CD14-positive monocyte (primary cell): ENCODE results near the gene SAT2. TPM values are rescaled to one million over a fixed set of nuclear protein-coding genes. Genes with fewer than 3 reads are reported as not detected.

Experiments
- DNase-seq, 3 donors: peaks; one replicate each; pipeline ENCODE4 v3.0.0-alpha.2; 2011 to 2022
- H2AFZ ChIP-seq: 2 replicates; pipeline ENCODE4 v1.6.0; 2012; ENCODE audit warnings: mild to moderate bottlenecking, low read depth, low read length, inconsistent platforms; ENCODE audit not compliant: insufficient read depth, poor library complexity, severe bottlenecking
- H3K27ac ChIP-seq, 2 donors: 1 replicate in 1 of 2; 2 replicates in 1 of 2; pipeline ENCODE4 v1.5.1; 2012 to 2013; ENCODE audit warnings: low read length in 2 of 2, control low read depth in 1 of 2, inconsistent platforms in 1 of 2, low read depth in 1 of 2, mild to moderate bottlenecking in 1 of 2
- H3K27me3 ChIP-seq, 2 donors: one replicate each; pipeline versions ENCODE4 v1.6.0 to v1.6.1; 2011 to 2013; ENCODE audit warnings: low read length in 2 of 2; ENCODE audit not compliant: control insufficient read depth in 2 of 2, insufficient read depth in 2 of 2
- H3K36me3 ChIP-seq, 2 donors: replicated peaks in 1 of 2; 1 replicate in 1 of 2; 2 replicates in 1 of 2; pipeline versions ENCODE4 v1.5.1 to v1.6.1; 2012 to 2013; ENCODE audit warnings: low read length in 2 of 2, control low read depth in 1 of 2, inconsistent platforms in 1 of 2, mild to moderate bottlenecking in 1 of 2; ENCODE audit not compliant: insufficient read depth in 2 of 2, control insufficient read depth in 1 of 2
- H3K4me1 ChIP-seq, 2 donors: 1 replicate in 1 of 2; 2 replicates in 1 of 2; pipeline versions ENCODE4 v1.5.1 to v1.6.1; 2012 to 2013; ENCODE audit warnings: low read length in 2 of 2, control low read depth in 1 of 2, inconsistent platforms in 1 of 2, mild to moderate bottlenecking in 1 of 2, moderate library complexity in 1 of 2; ENCODE audit not compliant: insufficient read depth in 2 of 2, control insufficient read depth in 1 of 2
- H3K4me2 ChIP-seq: replicated peaks from 2 replicates; pipeline ENCODE3; 2012; ENCODE audit warnings: low read length, moderate library complexity, mild to moderate bottlenecking; ENCODE audit not compliant: poor library complexity, severe bottlenecking; ENCODE audit errors: extremely low read depth
- H3K4me3 ChIP-seq, 3 experiments: fragments of 200-600 bp in 1 of 3; sonication (generic) in 1 of 3; replicated peaks in 1 of 3; 1 replicate in 2 of 3; 2 replicates in 1 of 3; pipeline ENCODE4 v1.5.1; 2011 to 2013; ENCODE audit warnings: low read length in 3 of 3, mild to moderate bottlenecking in 3 of 3, control low read depth in 2 of 3, low read depth in 2 of 3, inconsistent platforms in 1 of 3, moderate library complexity in 1 of 3
- H3K79me2 ChIP-seq: 2 replicates; pipeline ENCODE4 v1.6.0; 2012; ENCODE audit warnings: mild to moderate bottlenecking, control low read depth, inconsistent platforms, low read length, moderate library complexity; ENCODE audit not compliant: insufficient read depth
- H3K9ac ChIP-seq: 2 replicates; pipeline ENCODE4 v1.6.0; 2017; ENCODE audit warnings: low read length, mild to moderate bottlenecking; ENCODE audit not compliant: insufficient read depth, poor library complexity, severe bottlenecking
- H3K9me3 ChIP-seq, 2 donors: replicated peaks in 1 of 2; 1 replicate in 1 of 2; 2 replicates in 1 of 2; pipeline versions ENCODE4 v1.5.1 to v1.6.1; 2012 to 2013; ENCODE audit warnings: low read length in 2 of 2, control low read depth in 1 of 2; ENCODE audit not compliant: control insufficient read depth in 1 of 2, insufficient read depth in 1 of 2
- H4K20me1 ChIP-seq: 2 replicates; pipeline ENCODE4 v1.6.0; 2012; ENCODE audit warnings: mild to moderate bottlenecking, low read length, control low read depth, moderate library complexity; ENCODE audit not compliant: insufficient read depth
- H3K27ac Mint-ChIP-seq, 7 donors: one replicate each; pipeline ENCODE4 v1.8.0; 2020; ENCODE audit warnings: mild to moderate bottlenecking in 7 of 7, mixed read lengths in 7 of 7, moderate library complexity in 6 of 7, inconsistent platforms in 2 of 7
- H3K27me3 Mint-ChIP-seq, 3 donors: one replicate each; pipeline ENCODE4 v1.8.0; 2021 to 2022; ENCODE audit warnings: low read depth in 3 of 3, mild to moderate bottlenecking in 3 of 3, mixed read lengths in 3 of 3, moderate library complexity in 3 of 3, inconsistent platforms in 1 of 3
- H3K36me3 Mint-ChIP-seq, 2 donors: one replicate each; pipeline ENCODE4 v1.8.0; 2020; ENCODE audit warnings: mixed read lengths in 2 of 2, inconsistent platforms in 1 of 2, mild to moderate bottlenecking in 1 of 2
- H3K4me1 Mint-ChIP-seq: one replicate; pipeline ENCODE4 v1.8.0; 2020; ENCODE audit warnings: mild to moderate bottlenecking, mixed read lengths
- H3K4me3 Mint-ChIP-seq, 2 donors: one replicate each; pipeline ENCODE4 v1.8.0; 2020; ENCODE audit warnings: mild to moderate bottlenecking in 2 of 2, mixed read lengths in 2 of 2, moderate library complexity in 1 of 2
- H3K9me3 Mint-ChIP-seq, 7 donors: one replicate each; pipeline ENCODE4 v1.8.0; 2020 to 2022; ENCODE audit warnings: mixed read lengths in 7 of 7, mild to moderate bottlenecking in 6 of 7, moderate library complexity in 6 of 7, inconsistent platforms in 2 of 7
- WGBS: methylation state at CpG from one replicate; pipeline ENCODE4 v1.1.5; 2013; ENCODE audit warnings: missing lambda C conversion rate; ENCODE audit not compliant: insufficient coverage; 5-methylcytosine and 5-hydroxymethylcytosine counted together
- intact Hi-C, 2 donors: fragments of 100-400 bp; cut with micrococcal nuclease; formaldehyde crosslinking; loops; one replicate each; pipeline versions ENCODE4 v1.15.0 to v1.15.1; 2023
- polyA plus RNA-seq, 3 donors: library from polyadenylated mRNA; depleted of rRNA in 1 of 3; unstranded in 2 of 3; stranded (reverse) in 1 of 3; fragments of 300-500 nt in 2 of 3; fragments of >200 nt in 1 of 3; fragmentation: Illumina TruSeq in 2 of 3; gene quantifications; 1 replicate in 2 of 3; 2 replicates in 1 of 3; pipeline ENCODE4 v1.2.3, GENCODE V29; 2012 to 2021
- TF ChIP-seq, protein P1 (sequence below): fragments of 200-600 bp; IDR thresholded peaks from one replicate; pipeline ENCODE4 v1.8.0; 2022; ENCODE audit warnings: antibody characterized with exemption, mild to moderate bottlenecking

Gene SAT2
- polyA plus RNA-seq, 3 donors, result 83.4 to 155 (median 89.8) TPM

DNA sequence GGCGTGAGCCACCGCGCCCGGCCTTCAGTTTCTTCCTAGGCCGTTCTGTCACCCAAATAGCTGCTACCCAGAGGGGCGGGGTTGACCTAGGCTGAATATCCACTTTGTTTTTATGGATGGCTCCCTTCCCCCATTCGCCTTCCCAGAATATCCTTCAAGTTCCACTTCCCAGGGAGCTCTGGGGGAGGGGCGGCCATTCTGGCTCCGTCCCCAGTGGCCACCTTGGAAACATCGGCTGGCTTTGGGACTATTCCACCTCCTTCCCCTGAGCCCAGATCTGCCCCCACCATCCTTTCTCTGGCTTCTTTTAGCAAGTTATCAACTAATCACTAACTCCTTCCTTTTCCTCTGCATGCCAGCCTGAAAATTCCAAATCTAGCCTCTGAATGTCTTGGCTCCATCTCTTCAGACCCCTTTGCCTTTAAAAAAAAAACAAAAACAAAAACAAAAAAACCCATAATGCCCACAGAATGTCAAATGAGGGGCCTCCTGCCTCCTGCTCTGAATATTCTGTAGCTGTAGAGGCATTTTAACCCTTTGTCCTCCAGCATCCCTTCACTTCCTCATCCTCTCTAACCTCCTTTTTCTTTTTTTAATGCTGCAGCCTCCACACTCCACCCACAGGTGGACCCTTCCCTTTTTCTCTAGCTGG, 29.5 kb upstream of the SAT2 start:
- no peaks in the 10 kb centered on the region for H3K4me1 Mint-ChIP-seq
- no peaks in the 10 kb centered on the region for H3K36me3 ChIP-seq
- peaks cover 0 to 3% of the 10 kb centered on the region in 2 donors for H3K36me3 Mint-ChIP-seq
- H3K79me2 ChIP-seq, result no peaks in the 10 kb centered on the region
- intact Hi-C loops, result no loop called here
- H3K27me3 ChIP-seq, result peaks cover 18 to 24% of the 10 kb centered on the region in 2 donors
- H3K27ac ChIP-seq, result no peak overlapping the region
- H3K27ac Mint-ChIP-seq, result no peak overlapping the region
- H4K20me1 ChIP-seq, result no peaks in the 10 kb centered on the region
- no peaks in the 10 kb centered on the region for H3K4me1 ChIP-seq
- no peak for DNase-seq
- TF ChIP-seq, protein P1, sequence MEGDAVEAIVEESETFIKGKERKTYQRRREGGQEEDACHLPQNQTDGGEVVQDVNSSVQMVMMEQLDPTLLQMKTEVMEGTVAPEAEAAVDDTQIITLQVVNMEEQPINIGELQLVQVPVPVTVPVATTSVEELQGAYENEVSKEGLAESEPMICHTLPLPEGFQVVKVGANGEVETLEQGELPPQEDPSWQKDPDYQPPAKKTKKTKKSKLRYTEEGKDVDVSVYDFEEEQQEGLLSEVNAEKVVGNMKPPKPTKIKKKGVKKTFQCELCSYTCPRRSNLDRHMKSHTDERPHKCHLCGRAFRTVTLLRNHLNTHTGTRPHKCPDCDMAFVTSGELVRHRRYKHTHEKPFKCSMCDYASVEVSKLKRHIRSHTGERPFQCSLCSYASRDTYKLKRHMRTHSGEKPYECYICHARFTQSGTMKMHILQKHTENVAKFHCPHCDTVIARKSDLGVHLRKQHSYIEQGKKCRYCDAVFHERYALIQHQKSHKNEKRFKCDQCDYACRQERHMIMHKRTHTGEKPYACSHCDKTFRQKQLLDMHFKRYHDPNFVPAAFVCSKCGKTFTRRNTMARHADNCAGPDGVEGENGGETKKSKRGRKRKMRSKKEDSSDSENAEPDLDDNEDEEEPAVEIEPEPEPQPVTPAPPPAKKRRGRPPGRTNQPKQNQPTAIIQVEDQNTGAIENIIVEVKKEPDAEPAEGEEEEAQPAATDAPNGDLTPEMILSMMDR, result no peak
- no peak overlapping the region for H2AFZ ChIP-seq
- H3K9me3 ChIP-seq, result no peaks in the 10 kb centered on the region
- no peak overlapping the region for H3K4me3 ChIP-seq
- H3K4me2 ChIP-seq, result no peak overlapping the region
- H3K4me3 Mint-ChIP-seq, result no peak overlapping the region
- WGBS, result 87% methylated on average over 5 of the region's 10 CpGs
- H3K9ac ChIP-seq, result no peak overlapping the region
- peaks cover 0 to 11% (median 2%) of the 10 kb centered on the region in 7 donors for H3K9me3 Mint-ChIP-seq
- peaks cover 20 to 33% (median 26%) of the 10 kb centered on the region in 3 donors for H3K27me3 Mint-ChIP-seq

- Histone ChIP-seq H3K36me3 (no peaks in the 10 kb centered on the region), H3K27ac (no peak overlapping the region), H3K9me3 (no peaks in the 10 kb centered on the region), H3K4me1 (peaks cover 8 to 13% of the 10 kb centered on the region in 2 donors), H3K4me3 (no peak overlapping the region), H3K4me2 (no peak overlapping the region), H2AFZ (no peak overlapping the region), H4K20me1 (no peaks in the 10 kb centered on the region), H3K79me2 (no peaks in the 10 kb centered on the region), H3K27me3 (peaks cover 28 to 38% of the 10 kb centered on the region in 2 donors), H3K9ac (no peak overlapping the region)
- H3K4me1 Mint-ChIP-seq, result peaks cover 10% of the 10 kb centered on the region
- no peak overlapping the region for H3K4me3 Mint-ChIP-seq
- no peak for DNase-seq
- H3K9me3 Mint-ChIP-seq, result peaks cover 0 to 17% (median 4%) of the 10 kb centered on the region in 7 donors
- H3K27ac Mint-ChIP-seq, result no peak overlapping the region
- TF ChIP-seq, protein P1, result no peak
- intact Hi-C loops, result no loop called here
- peaks cover 5 to 7% of the 10 kb centered on the region in 2 donors for H3K36me3 Mint-ChIP-seq
- H3K27me3 Mint-ChIP-seq, result peaks cover 31 to 49% (median 38%) of the 10 kb centered on the region in 3 donors
- 98% methylated on average over 14 of the region's 17 CpGs for WGBS
Measured at GRCh38 chr17:7655541-7655840, 27.9 kb upstream of the SAT2 start.
